HFFc6 (cell line): Measurements from ENCODE around the gene IRF2BP2. TPM values are rescaled to one million over a fixed set of nuclear protein-coding genes. Genes with fewer than 3 reads are reported as not detected.

Experiments used
- DNase-seq: peaks from one replicate; pipeline ENCODE4 v3.0.0-alpha.2; 2018
- H3K27ac Mint-ChIP-seq: 2 replicates; pipeline ENCODE4 v1.8.0; 2020; ENCODE audit warnings: mild to moderate bottlenecking, mixed read lengths
- H3K27me3 Mint-ChIP-seq: 2 replicates; pipeline ENCODE4 v1.8.0; 2021; ENCODE audit warnings: mild to moderate bottlenecking, moderate library complexity, mixed read lengths; ENCODE audit not compliant: insufficient read depth
- H3K36me3 Mint-ChIP-seq: 2 replicates; pipeline ENCODE4 v1.8.0; 2021; ENCODE audit warnings: low read depth, mixed read lengths
- H3K4me1 Mint-ChIP-seq: 2 replicates; pipeline ENCODE4 v1.8.0; 2020; ENCODE audit warnings: low read depth, mixed read lengths
- H3K4me3 Mint-ChIP-seq: 2 replicates; pipeline ENCODE4 v1.8.0; 2020; ENCODE audit warnings: mild to moderate bottlenecking, moderate library complexity, mixed read lengths
- H3K9me3 Mint-ChIP-seq: 2 replicates; pipeline ENCODE4 v1.8.0; 2020; ENCODE audit warnings: mild to moderate bottlenecking, mixed read lengths
- total RNA-seq, 6 experiments: library from RNA; stranded (reverse); fragmentation: NEBNext Ultra II Directional; extraction: Animal tissue kit (Norgen Biotek cat#: 25700); gene quantifications; 2 replicates in 1 of 6; 3 replicates in 5 of 6; pipeline ENCODE4 v1.2.3, GENCODE V29; 2021
- TF ChIP-seq, protein P1 (sequence below): fragments of 200-600 bp; sonication (generic); IDR thresholded peaks from 2 replicates; pipeline ENCODE4 v1.5.0; 2021; ENCODE audit warnings: antibody characterized with exemption, mild to moderate bottlenecking

Gene IRF2BP2
- total RNA-seq, 6 experiments from 2014 or later = 58.6 to 87.1 (median 73.2) TPM

DNA sequence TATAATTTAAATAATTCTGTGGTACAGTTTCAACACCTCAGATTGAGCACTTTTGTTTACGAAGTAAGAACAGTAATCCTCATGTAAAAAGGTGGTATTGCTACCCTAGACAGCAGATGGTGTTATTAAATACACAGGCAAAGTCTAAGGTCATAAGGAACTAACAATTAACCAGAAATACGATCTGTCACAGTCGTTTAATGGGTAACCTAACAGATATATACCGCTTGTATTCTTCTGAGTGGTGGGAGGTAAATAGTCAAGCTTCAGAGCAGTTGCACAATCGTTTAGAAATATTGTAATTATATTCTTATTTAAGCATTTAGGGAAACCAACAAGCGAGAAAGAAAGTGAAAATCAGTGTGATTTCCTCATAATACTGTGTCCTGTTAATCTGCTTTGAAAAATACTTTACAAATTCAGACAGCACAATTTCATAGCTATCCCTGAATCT is 9.8 kb upstream of the IRF2BP2 start:
- TF ChIP-seq, protein P1, sequence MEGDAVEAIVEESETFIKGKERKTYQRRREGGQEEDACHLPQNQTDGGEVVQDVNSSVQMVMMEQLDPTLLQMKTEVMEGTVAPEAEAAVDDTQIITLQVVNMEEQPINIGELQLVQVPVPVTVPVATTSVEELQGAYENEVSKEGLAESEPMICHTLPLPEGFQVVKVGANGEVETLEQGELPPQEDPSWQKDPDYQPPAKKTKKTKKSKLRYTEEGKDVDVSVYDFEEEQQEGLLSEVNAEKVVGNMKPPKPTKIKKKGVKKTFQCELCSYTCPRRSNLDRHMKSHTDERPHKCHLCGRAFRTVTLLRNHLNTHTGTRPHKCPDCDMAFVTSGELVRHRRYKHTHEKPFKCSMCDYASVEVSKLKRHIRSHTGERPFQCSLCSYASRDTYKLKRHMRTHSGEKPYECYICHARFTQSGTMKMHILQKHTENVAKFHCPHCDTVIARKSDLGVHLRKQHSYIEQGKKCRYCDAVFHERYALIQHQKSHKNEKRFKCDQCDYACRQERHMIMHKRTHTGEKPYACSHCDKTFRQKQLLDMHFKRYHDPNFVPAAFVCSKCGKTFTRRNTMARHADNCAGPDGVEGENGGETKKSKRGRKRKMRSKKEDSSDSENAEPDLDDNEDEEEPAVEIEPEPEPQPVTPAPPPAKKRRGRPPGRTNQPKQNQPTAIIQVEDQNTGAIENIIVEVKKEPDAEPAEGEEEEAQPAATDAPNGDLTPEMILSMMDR = no peak
- H3K27ac Mint-ChIP-seq = peak overlapping the region; percentile 95
- H3K4me1 Mint-ChIP-seq = peaks cover 76% of the 10 kb centered on the region

DNA sequence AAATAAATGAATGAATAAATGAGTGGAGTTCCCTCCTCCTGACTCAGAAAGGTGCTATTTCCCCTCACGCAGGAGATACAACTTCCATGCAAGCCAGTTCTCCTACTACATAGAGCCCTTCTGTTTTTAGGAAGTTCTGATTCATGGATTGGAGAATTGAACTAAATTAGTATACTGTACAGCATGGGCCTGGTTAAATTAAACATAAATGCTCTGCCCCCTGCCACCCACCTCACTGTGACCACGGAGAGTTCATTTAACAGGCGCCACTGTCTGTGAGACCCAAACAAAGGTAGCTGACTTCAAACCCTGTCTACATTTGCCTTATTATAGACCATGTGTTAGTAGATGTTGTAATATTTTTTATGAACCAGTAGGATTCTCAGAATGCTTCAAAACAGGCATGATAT is 9.1 kb upstream of the IRF2BP2 start:
- Mint-ChIP-seq H3K9me3 (no peaks in the 10 kb centered on the region), H3K4me1 (peaks cover 73% of the 10 kb centered on the region), H3K4me3 (peak overlapping the region; percentile 49), H3K36me3 (no peaks in the 10 kb centered on the region), H3K27ac (peak overlapping the region; percentile 95), H3K27me3 (no peaks in the 10 kb centered on the region; the same call in 1 of the 2 replicates)
- TF ChIP-seq, protein P1 = no peak
- no peak for DNase-seq

More for the DNA sequence above, 9.8 kb upstream of the IRF2BP2 start:
- DNase-seq = no peak
- H3K4me3 Mint-ChIP-seq = peak overlapping the region; percentile 64
- H3K9me3 Mint-ChIP-seq = no peaks in the 10 kb centered on the region
- H3K27me3 Mint-ChIP-seq = no peaks in the 10 kb centered on the region; the same call in 1 of the 2 replicates
- no peaks in the 10 kb centered on the region for H3K36me3 Mint-ChIP-seq

DNA sequence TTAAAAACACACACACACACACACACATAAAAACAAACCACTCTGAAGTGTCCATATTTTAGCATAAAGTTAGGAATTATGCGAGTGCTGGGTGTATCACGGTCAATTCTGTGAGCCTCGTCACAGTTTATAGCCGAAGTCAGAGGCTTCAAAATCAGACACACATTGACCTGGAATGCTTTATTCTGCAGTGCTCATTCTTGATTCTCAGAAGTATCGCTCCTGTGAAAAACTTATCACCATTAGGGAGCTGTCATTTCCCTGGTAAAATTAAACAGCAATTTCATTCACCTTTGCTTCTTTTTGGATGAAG is 8.7 kb upstream of the IRF2BP2 start:
- DNase-seq = no peak
- TF ChIP-seq, protein P1 = no peak
- no peaks in the 10 kb centered on the region for H3K9me3 Mint-ChIP-seq
- peak overlapping the region; percentile 49 for H3K4me3 Mint-ChIP-seq
- no peaks in the 10 kb centered on the region; the same call in 1 of the 2 replicates for H3K27me3 Mint-ChIP-seq
- H3K4me1 Mint-ChIP-seq = peaks cover 77% of the 10 kb centered on the region
- H3K36me3 Mint-ChIP-seq = no peaks in the 10 kb centered on the region
- peak overlapping the region; percentile 95 for H3K27ac Mint-ChIP-seq

DNA sequence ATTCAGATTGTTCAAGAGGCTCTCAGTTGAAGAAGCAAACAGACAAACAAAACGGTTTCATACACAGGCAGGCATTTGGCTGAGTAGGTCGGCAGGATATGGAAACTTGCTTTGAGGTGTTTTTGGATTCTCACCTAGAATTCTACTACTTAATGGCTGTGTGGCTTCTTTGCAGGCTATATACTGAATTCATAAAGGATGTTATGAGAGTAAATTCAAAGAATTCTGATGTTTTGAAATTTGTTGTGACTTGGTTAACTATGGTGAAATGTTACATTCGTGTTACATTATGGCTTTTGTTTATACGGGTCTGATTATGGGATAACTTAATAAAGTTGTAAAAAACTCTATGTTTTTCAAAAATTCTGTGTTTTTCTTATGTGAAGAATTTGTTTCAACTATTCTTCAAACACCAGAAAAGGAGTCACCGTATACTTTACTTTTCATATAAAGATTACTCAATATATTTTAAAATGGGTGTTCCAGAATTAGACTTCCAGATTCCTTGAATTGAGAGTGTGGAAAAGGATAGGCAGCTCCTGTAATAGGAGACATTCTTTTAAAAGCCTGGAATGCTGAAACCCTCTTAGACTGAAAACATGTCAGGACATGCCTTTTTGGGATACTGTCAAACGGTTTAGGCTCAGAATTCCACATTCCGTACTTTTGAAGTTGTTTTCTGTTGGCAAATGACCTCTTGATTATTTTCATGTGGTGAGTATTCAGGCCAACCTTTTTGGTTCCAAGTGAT is 8.2 kb upstream of the IRF2BP2 start:
- H3K4me3 Mint-ChIP-seq = peak overlapping the region; percentile 49; the same call in 1 of the 2 replicates
- no peaks in the 10 kb centered on the region for H3K36me3 Mint-ChIP-seq
- H3K9me3 Mint-ChIP-seq = no peaks in the 10 kb centered on the region
- DNase-seq = peak; percentile 49
- TF ChIP-seq, protein P1 = no peak
- H3K4me1 Mint-ChIP-seq = peaks cover 82% of the 10 kb centered on the region
- H3K27ac Mint-ChIP-seq = peak overlapping the region; percentile 95
- H3K27me3 Mint-ChIP-seq = no peaks in the 10 kb centered on the region; the same call in 1 of the 2 replicates

DNA sequence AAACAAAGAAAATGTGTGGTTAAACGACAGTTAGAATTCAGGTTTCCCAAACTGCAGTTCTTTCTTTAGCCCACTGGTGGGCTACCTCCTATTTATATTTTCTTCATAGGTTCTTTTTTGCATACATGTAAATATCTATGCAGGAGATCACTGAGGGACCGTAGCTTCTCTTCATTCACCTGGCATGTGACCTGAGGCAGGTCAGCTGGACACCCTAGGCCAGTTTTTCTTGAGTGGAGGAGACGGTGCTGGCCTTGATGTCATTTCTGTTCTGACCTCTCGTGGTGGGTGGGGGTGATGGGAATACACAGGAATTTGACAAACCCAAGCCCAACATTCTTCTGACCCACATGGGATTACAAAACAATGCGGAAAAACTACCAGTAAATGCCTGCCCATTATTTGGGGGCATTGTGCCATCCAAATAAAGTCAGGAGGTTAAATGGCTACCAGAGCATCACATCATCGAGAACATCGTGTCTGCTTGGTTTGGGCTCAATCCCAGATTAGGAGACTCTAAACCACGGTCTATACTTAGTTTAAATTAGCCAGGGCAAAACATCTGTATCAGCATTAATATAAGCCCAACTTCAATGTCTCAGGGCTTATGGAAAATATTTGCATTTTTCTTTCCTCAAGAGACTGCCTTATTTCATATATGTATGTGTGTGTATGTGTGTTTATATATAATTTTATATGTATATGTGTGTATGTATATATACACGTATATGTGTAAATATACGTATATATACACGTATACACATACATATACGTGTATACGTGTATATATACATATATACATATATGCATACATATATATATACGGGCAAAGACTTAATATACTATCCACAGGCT is 7.4 kb upstream of the IRF2BP2 start:
- H3K36me3 Mint-ChIP-seq = no peaks in the 10 kb centered on the region
- H3K4me3 Mint-ChIP-seq = peak overlapping the region; percentile 5; the same call in 1 of the 2 replicates
- DNase-seq = no peak
- no peaks in the 10 kb centered on the region for H3K9me3 Mint-ChIP-seq
- no peaks in the 10 kb centered on the region; the same call in none of the 2 replicates for H3K27me3 Mint-ChIP-seq
- H3K27ac Mint-ChIP-seq = peak overlapping the region; percentile 95
- TF ChIP-seq, protein P1 = peak; percentile 69
- peaks cover 85% of the 10 kb centered on the region for H3K4me1 Mint-ChIP-seq
